Measurements from ENCODE around the gene PCDH1. TPM values are rescaled to one million over a fixed set of nuclear protein-coding genes. Genes with fewer than 3 reads are reported as not detected.

PCDH1 gene
- total RNA-seq, 1 donor from 2014 or later: 7.9 TPM

GRCh38 chr5:141816598-141817399 is 61.4 kb downstream of the PCDH1 start:
- no peak for TF ChIP-seq CTCF (IDR thresholded peaks at IDR 0.05; ENCODE audit: partially characterized antibody, unreplicated experiment)
- DNase-seq: no peak
- Mint-ChIP-seq H3K27me3 (ENCODE audit: unreplicated experiment) (peaks cover 5% of the 10 kb centered on the region), H3K4me1 (ENCODE audit: low read depth, unreplicated experiment) (peaks cover 10% of the 10 kb centered on the region), H3K27ac (ENCODE audit: unreplicated experiment) (no peak overlapping the region), H3K36me3 (ENCODE audit: unreplicated experiment) (no peaks in the 10 kb centered on the region), H3K9me3 (ENCODE audit: unreplicated experiment) (peaks cover 4% of the 10 kb centered on the region), H3K4me3 (ENCODE audit: unreplicated experiment) (no peak overlapping the region)

DNA sequence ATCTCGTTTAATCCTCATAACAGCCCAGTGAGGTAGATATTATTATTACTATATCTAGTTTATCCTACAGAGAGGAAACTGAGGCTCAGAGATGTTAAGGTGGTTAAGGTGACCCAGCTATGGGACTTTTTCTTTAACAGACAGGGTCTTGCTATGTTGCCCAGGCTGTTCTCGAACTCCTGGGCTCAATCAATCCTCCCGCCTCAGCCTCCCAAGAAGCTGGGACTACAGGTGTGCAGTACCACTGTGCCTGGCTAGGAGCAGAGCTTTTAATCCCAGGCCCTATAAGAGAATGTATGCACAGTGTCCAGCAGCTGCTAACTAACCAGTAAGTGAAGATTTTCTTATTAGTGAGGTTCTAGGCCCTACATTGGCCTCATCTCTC is 62.4 kb downstream of the PCDH1 start:
- Mint-ChIP-seq H3K27me3 (ENCODE audit: unreplicated experiment) (peaks cover 4% of the 10 kb centered on the region), H3K4me3 (ENCODE audit: unreplicated experiment) (no peak overlapping the region), H3K27ac (ENCODE audit: unreplicated experiment) (no peak overlapping the region), H3K4me1 (ENCODE audit: low read depth, unreplicated experiment) (peaks cover 10% of the 10 kb centered on the region), H3K9me3 (ENCODE audit: unreplicated experiment) (peaks cover 5% of the 10 kb centered on the region), H3K36me3 (ENCODE audit: unreplicated experiment) (no peaks in the 10 kb centered on the region)
- no peak for DNase-seq
- no peak for TF ChIP-seq CTCF (IDR thresholded peaks at IDR 0.05; ENCODE audit: partially characterized antibody, unreplicated experiment)

DNA sequence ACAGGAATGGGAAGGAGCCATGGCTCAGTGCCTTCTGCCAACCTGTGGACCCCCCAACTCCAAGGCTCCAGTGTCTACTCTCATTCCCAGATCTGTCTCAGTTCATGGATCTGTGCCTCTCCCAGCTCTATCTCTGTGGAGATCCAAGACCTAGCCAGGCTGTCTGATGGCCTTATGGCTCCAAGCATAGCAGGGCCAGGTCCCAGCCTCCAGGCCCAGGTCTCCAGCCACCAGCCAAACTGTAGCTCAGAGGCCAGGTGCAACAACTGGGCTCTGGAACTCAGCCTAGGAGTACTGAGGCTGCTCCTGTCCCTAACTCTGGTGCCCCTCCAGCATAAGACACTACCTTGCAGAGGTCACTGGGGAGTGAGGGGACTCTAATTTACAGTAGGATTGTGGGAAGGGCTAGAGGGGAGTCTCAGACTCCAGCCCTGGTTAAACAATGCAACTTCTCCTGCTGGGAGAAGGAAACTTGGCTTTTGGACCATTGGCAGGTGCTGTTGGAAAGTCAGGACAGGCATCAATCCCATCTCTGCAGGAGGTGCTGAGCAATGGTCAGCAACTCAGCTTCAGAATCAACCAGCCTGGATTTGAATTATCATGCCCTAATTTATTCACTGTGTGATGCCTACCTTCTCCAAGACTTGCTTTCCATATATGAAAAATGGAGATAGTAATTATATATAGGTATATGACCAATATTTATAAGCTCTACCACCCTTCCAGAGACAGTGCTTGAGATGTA is 63.0 kb downstream of the PCDH1 start:
- Mint-ChIP-seq H3K36me3 (ENCODE audit: unreplicated experiment) (no peaks in the 10 kb centered on the region), H3K9me3 (ENCODE audit: unreplicated experiment) (peaks cover 5% of the 10 kb centered on the region), H3K27ac (ENCODE audit: unreplicated experiment) (no peak overlapping the region), H3K4me3 (ENCODE audit: unreplicated experiment) (no peak overlapping the region), H3K27me3 (ENCODE audit: unreplicated experiment) (peaks cover 3% of the 10 kb centered on the region), H3K4me1 (ENCODE audit: low read depth, unreplicated experiment) (peaks cover 10% of the 10 kb centered on the region)
- no peak for TF ChIP-seq CTCF (IDR thresholded peaks at IDR 0.05; ENCODE audit: partially characterized antibody, unreplicated experiment)
- DNase-seq: no peak

DNA sequence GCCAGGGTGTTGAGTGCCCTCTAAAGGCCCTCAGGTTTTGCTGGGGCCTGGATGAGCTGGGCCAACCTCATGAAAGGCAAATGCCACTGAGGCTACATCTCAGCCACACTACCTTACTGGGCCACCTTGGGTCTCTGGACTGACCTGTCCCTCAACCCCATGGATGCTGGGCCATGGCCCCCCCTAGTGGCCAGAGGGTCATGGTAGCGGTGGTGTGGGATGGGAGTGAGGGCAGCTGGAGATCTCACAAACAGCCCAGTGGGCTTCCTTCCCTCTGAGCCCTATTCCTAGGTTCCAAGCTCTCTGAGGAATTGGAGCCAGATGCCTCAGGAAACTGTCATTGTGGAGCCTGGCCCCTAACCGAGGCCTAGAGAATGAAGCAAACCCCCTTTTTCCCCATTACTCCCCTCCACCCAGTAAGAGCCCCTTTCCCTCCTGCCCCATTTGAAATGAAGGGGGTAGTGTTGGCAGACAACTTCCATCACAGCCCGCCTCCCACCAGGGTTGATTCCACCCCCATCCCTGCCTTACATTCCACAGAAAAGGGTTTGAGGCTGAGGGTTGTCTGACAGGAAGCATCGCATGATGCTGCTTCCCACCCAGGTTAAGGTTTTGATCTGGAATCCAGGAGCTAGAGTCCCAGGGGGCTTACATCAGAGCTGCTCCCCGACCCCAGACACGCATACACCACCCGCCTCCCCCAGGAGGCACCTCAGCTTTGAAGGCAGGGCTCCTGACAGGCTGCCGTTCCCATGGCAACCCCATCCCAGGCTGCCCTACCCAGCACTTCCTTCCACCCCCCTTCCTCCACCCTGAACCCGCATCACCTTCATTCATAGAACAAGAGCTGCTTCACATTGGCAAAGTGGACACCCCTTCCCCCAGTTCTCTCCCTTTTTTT is 63.9 kb downstream of the PCDH1 start:
- H3K4me3 Mint-ChIP-seq (ENCODE audit: unreplicated experiment): no peak overlapping the region
- no peaks in the 10 kb centered on the region for H3K36me3 Mint-ChIP-seq (ENCODE audit: unreplicated experiment)
- DNase-seq: peak; percentile 83
- peaks cover 4% of the 10 kb centered on the region for H3K9me3 Mint-ChIP-seq (ENCODE audit: unreplicated experiment)
- peaks cover 2% of the 10 kb centered on the region for H3K27me3 Mint-ChIP-seq (ENCODE audit: unreplicated experiment)
- peak; percentile 82 for TF ChIP-seq CTCF (IDR thresholded peaks at IDR 0.05; ENCODE audit: partially characterized antibody, unreplicated experiment)
- H3K4me1 Mint-ChIP-seq (ENCODE audit: low read depth, unreplicated experiment): peaks cover 10% of the 10 kb centered on the region
- no peak overlapping the region for H3K27ac Mint-ChIP-seq (ENCODE audit: unreplicated experiment)

Data from glutamatergic neuron (in vitro differentiated cells).